HG03520 (cell line): Measurements from ENCODE around the gene MATN3.

Experiments
- ATAC-seq: cut with Tn5 transposase; IDR thresholded peaks from one replicate; pipeline ENCODE4 v1.9.1; 2021; ENCODE audit warnings: mild to moderate bottlenecking, moderate library complexity; ENCODE audit not compliant: unreplicated experiment

MATN3 gene

GRCh38 chr2:20037660-20038059, 25.2 kb upstream of the MATN3 start:
- no peak for ATAC-seq

GRCh38 chr2:20035955-20036666, 23.6 kb upstream of the MATN3 start:
- ATAC-seq, result no peak

- no peak for ATAC-seq
Measured at GRCh38 chr2:20034821-20035220, 22.4 kb upstream of the MATN3 start.

- no peak for ATAC-seq
Measured at GRCh38 chr2:20034218-20034617, 21.8 kb upstream of the MATN3 start.

GRCh38 chr2:20033322-20033721, 20.9 kb upstream of the MATN3 start:
- no peak for ATAC-seq

- no peak for ATAC-seq
Measured at GRCh38 chr2:20030224-20030623, 17.8 kb upstream of the MATN3 start.

GRCh38 chr2:20027705-20028434, 15.4 kb upstream of the MATN3 start:
- ATAC-seq, result no peak

- no peak for ATAC-seq
Measured at GRCh38 chr2:20027260-20027677, 14.8 kb upstream of the MATN3 start.

GRCh38 chr2:20025065-20025786, 12.8 kb upstream of the MATN3 start:
- ATAC-seq, result no peak

GRCh38 chr2:20023688-20024087, 11.2 kb upstream of the MATN3 start:
- ATAC-seq, result no peak

GRCh38 chr2:20021405-20022009, 9.0 kb upstream of the MATN3 start:
- ATAC-seq, result no peak

- ATAC-seq, result no peak
Measured at GRCh38 chr2:20019747-20020146, 7.3 kb upstream of the MATN3 start.

- ATAC-seq, result no peak
Measured at GRCh38 chr2:20018601-20019152, 6.2 kb upstream of the MATN3 start.

- no peak for ATAC-seq
Measured at GRCh38 chr2:20016346-20016745, 3.9 kb upstream of the MATN3 start.

- ATAC-seq, result no peak
Measured at GRCh38 chr2:20015482-20016083, 3.1 kb upstream of the MATN3 start.

- no peak for ATAC-seq
Measured at GRCh38 chr2:20013126-20013849, 820 bp upstream of the MATN3 start.

- ATAC-seq, result no peak
Measured at GRCh38 chr2:20012032-20012281, 511 bp downstream of the MATN3 start.

GRCh38 chr2:20011276-20012031, 1.0 kb downstream of the MATN3 start:
- ATAC-seq, result no peak

GRCh38 chr2:20008703-20009102, 3.8 kb downstream of the MATN3 start:
- ATAC-seq, result no peak
